SK-N-SH treated with all-trans-retinoic acid at 6 μM for 48 hours (cell line): ENCODE data around the gene PTPRO.

Source experiments
- ARNTL ChIP-seq: fragments of 450-650 bp; formaldehyde crosslinking; IDR thresholded peaks from 2 replicates; pipeline ENCODE4 v1.5.0; 2020; ENCODE audit warnings: low read depth, mild to moderate bottlenecking, moderate library complexity, borderline replicate concordance
- BACH2 ChIP-seq: fragments of 250-450 bp; sonication (Bioruptor Pico); IDR thresholded peaks from 2 replicates; pipeline ENCODE4 v1.9.0; 2021; ENCODE audit warnings: mild to moderate bottlenecking, borderline replicate concordance
- OSR1 ChIP-seq: fragments of 250-450 bp; sonication (Bioruptor Pico); IDR thresholded peaks from 2 replicates; pipeline ENCODE4 v1.8.0; 2022; ENCODE audit warnings: moderate library complexity, mild to moderate bottlenecking, inconsistent platforms
- ZC3H10 ChIP-seq: fragments of 250-450 bp; sonication (Bioruptor Pico); IDR thresholded peaks from 2 replicates; pipeline ENCODE4 v1.5.1; 2021; ENCODE audit warnings: mild to moderate bottlenecking, moderate library complexity
- ZFP3 ChIP-seq: fragments of 250-450 bp; sonication (Bioruptor Pico); IDR thresholded peaks from 2 replicates; pipeline ENCODE4 v1.5.0; 2020; ENCODE audit warnings: mild to moderate bottlenecking, moderate library complexity
- TF ChIP-seq, protein P1 (sequence below): fragments of 250-450 bp; sonication (Bioruptor Pico); IDR thresholded peaks from 2 replicates; pipeline ENCODE4 v1.8.0; 2020; ENCODE audit warnings: mild to moderate bottlenecking, moderate library complexity, borderline replicate concordance

GRCh38 chr12:15520844-15521243, 198.5 kb downstream of the PTPRO start:
- TF ChIP-seq ZFP3 (CRISPR knock-in tag) (no peak), ZC3H10 (no peak), BACH2 (no peak), ARNTL (CRISPR knock-in tag) (no peak), OSR1 (no peak)
- TF ChIP-seq, protein P1, sequence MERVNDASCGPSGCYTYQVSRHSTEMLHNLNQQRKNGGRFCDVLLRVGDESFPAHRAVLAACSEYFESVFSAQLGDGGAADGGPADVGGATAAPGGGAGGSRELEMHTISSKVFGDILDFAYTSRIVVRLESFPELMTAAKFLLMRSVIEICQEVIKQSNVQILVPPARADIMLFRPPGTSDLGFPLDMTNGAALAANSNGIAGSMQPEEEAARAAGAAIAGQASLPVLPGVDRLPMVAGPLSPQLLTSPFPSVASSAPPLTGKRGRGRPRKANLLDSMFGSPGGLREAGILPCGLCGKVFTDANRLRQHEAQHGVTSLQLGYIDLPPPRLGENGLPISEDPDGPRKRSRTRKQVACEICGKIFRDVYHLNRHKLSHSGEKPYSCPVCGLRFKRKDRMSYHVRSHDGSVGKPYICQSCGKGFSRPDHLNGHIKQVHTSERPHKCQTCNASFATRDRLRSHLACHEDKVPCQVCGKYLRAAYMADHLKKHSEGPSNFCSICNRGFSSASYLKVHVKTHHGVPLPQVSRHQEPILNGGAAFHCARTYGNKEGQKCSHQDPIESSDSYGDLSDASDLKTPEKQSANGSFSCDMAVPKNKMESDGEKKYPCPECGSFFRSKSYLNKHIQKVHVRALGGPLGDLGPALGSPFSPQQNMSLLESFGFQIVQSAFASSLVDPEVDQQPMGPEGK (CRISPR knock-in tag) = no peak
